ENCODE measurements around the gene MAD1L1.

Gene MAD1L1

GRCh38 chr7:2131800-2132199 is 100.9 kb downstream of the MAD1L1 start:
- no peak for DNase-seq

GRCh38 chr7:2131341-2131740 is 101.4 kb downstream of the MAD1L1 start:
- DNase-seq: no peak

GRCh38 chr7:2130096-2130375 is 102.7 kb downstream of the MAD1L1 start:
- no peak for DNase-seq

- no peak for DNase-seq
Measured at GRCh38 chr7:2129323-2130095, 103.2 kb downstream of the MAD1L1 start.

GRCh38 chr7:2128601-2129322 is 104.0 kb downstream of the MAD1L1 start:
- no peak for DNase-seq

- DNase-seq: no peak
Measured at GRCh38 chr7:2126621-2127020, 106.1 kb downstream of the MAD1L1 start.

- no peak for DNase-seq
Measured at GRCh38 chr7:2125931-2126330, 106.8 kb downstream of the MAD1L1 start.

GRCh38 chr7:2124604-2125345 is 108.0 kb downstream of the MAD1L1 start:
- no peak for DNase-seq

GRCh38 chr7:2123916-2124315 is 108.8 kb downstream of the MAD1L1 start:
- no peak for DNase-seq

- no peak for DNase-seq
Measured at GRCh38 chr7:2123360-2123759, 109.4 kb downstream of the MAD1L1 start.

GRCh38 chr7:2122651-2123050 is 110.1 kb downstream of the MAD1L1 start:
- no peak for DNase-seq

GRCh38 chr7:2120841-2121830 is 111.6 kb downstream of the MAD1L1 start:
- no peak for DNase-seq

- no peak for DNase-seq
Measured at GRCh38 chr7:2120251-2120660, 112.5 kb downstream of the MAD1L1 start.

- no peak for DNase-seq
Measured at GRCh38 chr7:2118630-2119190, 114.0 kb downstream of the MAD1L1 start.

- no peak for DNase-seq
Measured at GRCh38 chr7:2118056-2118455, 114.7 kb downstream of the MAD1L1 start.

GRCh38 chr7:2117646-2118045 is 115.1 kb downstream of the MAD1L1 start:
- no peak for DNase-seq

- no peak for DNase-seq
Measured at GRCh38 chr7:2116989-2117591, 115.7 kb downstream of the MAD1L1 start.

- no peak for DNase-seq
Measured at GRCh38 chr7:2116448-2116810, 116.3 kb downstream of the MAD1L1 start.

GRCh38 chr7:2115760-2116447 is 116.8 kb downstream of the MAD1L1 start:
- no peak for DNase-seq

- DNase-seq: no peak
Measured at GRCh38 chr7:2114926-2115759, 117.6 kb downstream of the MAD1L1 start.

Measured in activated CD4-positive, alpha-beta T cell treated with anti-CD3 and anti-CD28 coated beads for 1 hour (primary cell).